Fibroblast of mammary gland (primary cell): ENCODE results near the gene GAB1.

Source experiments
- DNase-seq: peaks from one replicate; pipeline ENCODE4 v3.0.0-alpha.2; 2010; ENCODE audit warnings: low read depth
- H3K4me3 ChIP-seq: 2 replicates; pipeline ENCODE4 v1.5.1; 2011; ENCODE audit warnings: low read depth, mild to moderate bottlenecking, low read length, moderate library complexity; ENCODE audit not compliant: control insufficient read depth
- TF ChIP-seq, protein P1 (sequence below): conservative IDR thresholded peaks from 2 replicates; pipeline ENCODE4 v1.5.1; 2011; ENCODE audit warnings: low read depth, low read length, inconsistent platforms; ENCODE audit not compliant: control insufficient read depth, insufficient read depth

The GAB1 gene

GRCh38 chr4:143506031-143506430 is 169.4 kb downstream of the GAB1 start:
- DNase-seq = no peak
- TF ChIP-seq, protein P1, sequence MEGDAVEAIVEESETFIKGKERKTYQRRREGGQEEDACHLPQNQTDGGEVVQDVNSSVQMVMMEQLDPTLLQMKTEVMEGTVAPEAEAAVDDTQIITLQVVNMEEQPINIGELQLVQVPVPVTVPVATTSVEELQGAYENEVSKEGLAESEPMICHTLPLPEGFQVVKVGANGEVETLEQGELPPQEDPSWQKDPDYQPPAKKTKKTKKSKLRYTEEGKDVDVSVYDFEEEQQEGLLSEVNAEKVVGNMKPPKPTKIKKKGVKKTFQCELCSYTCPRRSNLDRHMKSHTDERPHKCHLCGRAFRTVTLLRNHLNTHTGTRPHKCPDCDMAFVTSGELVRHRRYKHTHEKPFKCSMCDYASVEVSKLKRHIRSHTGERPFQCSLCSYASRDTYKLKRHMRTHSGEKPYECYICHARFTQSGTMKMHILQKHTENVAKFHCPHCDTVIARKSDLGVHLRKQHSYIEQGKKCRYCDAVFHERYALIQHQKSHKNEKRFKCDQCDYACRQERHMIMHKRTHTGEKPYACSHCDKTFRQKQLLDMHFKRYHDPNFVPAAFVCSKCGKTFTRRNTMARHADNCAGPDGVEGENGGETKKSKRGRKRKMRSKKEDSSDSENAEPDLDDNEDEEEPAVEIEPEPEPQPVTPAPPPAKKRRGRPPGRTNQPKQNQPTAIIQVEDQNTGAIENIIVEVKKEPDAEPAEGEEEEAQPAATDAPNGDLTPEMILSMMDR = no peak
- no peak overlapping the region for H3K4me3 ChIP-seq

DNA sequence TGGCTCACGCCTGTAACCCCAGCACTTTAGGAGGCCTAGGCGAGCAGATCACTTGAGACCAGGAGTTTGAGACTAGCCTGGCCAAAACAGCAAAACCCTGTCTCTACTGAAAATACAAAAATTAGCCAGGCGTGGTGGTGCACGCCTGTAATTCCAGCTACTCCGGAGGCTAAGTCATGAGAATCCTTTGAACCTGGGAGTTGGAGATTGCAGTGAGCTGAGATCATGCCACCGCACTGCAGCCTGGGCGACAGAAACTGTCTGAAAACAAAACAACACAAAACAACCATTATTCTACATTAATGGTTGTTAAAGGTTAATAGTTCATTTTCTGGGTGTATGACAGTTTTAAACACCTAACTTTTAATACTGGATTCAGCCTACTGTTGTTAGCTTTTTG is 175.2 kb downstream of the GAB1 start:
- no peak overlapping the region for H3K4me3 ChIP-seq
- TF ChIP-seq, protein P1 = no peak
- DNase-seq = no peak

- DNase-seq = no peak
- peak overlapping the region; percentile 89 for H3K4me3 ChIP-seq
- TF ChIP-seq, protein P1 = no peak
Observed at GRCh38 chr4:143512978-143513313, 176.3 kb downstream of the GAB1 start.

DNA sequence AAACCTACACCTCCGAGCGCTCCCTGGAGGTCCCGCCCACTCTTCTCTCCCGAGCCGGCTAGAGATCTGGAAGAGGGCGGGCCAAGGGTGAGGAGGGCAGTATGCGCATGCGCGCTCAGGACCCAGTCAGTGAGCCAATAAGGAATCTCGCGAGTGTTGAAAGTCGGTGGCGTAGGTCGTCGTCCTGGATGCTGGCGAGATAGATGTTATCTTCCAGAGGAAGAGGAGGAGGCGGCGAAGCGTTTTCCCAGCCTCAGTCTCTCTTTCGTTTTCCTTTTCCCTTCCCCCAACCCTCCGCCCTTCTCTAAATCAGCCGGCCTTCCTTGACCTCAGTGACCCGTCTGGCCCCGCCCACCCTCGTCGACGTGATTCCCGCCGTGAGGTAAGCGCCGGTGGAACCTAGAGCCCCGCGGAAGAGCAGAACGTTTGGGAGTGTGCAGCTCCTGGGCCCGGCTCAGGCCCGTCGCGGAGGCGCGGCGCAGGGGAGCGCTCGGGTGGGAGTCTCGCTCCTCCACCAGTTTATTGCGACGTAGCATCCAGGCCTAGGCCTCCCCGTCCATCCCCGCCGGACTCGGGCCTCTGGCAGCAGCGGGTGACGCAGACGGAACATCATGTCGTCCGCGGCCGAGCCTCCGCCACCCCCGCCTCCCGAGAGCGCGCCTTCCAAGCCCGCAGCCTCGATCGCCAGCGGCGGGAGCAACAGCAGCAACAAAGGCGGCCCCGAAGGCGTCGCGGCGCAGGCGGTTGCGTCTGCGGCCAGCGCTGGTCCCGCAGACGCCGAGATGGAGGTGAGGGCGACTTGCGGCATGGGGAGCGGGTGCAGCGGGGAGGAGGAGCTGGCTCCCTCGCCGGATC is 176.9 kb downstream of the GAB1 start, which contains the start of gene SMARCA5:
Gene SMARCA5, plus strand, starts transcription at position 389 of the 855 bp plus-strand sequence. Its CDS starts 223 bp downstream, at position 612.
- peak; percentile 98 for DNase-seq
- peak within 1 kb of the TSS; percentile 89 for H3K4me3 ChIP-seq
- TF ChIP-seq, protein P1 = no peak

GRCh38 chr4:143514169-143514495 is 177.5 kb downstream of the GAB1 start:
- DNase-seq = no peak
- TF ChIP-seq, protein P1 = no peak
- peak overlapping the region; percentile 89 for H3K4me3 ChIP-seq

DNA sequence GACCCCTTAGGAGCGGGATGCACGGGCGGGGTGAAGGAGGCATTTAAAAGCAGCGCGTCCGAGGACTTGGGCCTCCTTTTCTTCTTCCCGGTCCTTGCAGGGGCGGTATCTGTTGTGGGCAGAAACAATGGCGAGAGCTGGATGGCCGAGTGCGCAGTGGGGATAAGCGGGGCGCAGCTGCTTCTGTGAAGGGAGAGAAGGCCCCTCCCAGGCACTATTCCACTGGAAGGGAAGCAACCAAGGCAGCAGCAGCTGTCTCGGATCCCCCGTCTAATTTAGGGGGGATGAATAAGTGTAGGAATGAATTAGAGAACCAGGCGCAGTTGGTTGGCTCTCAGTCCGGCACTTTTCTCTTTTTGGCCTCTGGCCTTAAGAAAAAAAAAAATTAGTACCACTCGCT is 177.8 kb downstream of the GAB1 start:
- DNase-seq = peak; percentile 48

More for the DNA sequence above, 177.8 kb downstream of the GAB1 start:
- peak overlapping the region; percentile 89 for H3K4me3 ChIP-seq
- TF ChIP-seq, protein P1 = no peak
